Liver (tissue), 9 donors: ENCODE results near the gene BDKRB2. TPM values are rescaled to one million over a fixed set of nuclear protein-coding genes. Genes with fewer than 3 reads are reported as not detected.
A peak's percentile ranks its signal among the peaks of the same experiment; 100 is the strongest.

Experiments used
- DNase-seq: peaks from one replicate; pipeline ENCODE4 v3.0.0-alpha.2; 2017; ENCODE audit warnings: low spot score
- H3K27ac ChIP-seq, 2 donors: one replicate each; pipeline ENCODE4 v1.7.0; 2013; ENCODE audit warnings: inconsistent platforms in 2 of 2, low read length in 2 of 2, control low read depth in 1 of 2, low read depth in 1 of 2, mild to moderate bottlenecking in 1 of 2
- H3K27me3 ChIP-seq, 4 donors: one replicate each; pipeline versions ENCODE4 v1.6.1 to v1.7.0; 2013; ENCODE audit warnings: low read length in 3 of 4, inconsistent platforms in 1 of 4, mild to moderate bottlenecking in 1 of 4, moderate library complexity in 1 of 4; ENCODE audit not compliant: control insufficient read depth in 4 of 4, insufficient read depth in 4 of 4
- H3K36me3 ChIP-seq, 4 donors: one replicate each; pipeline versions ENCODE4 v1.6.1 to v1.7.0; 2013; ENCODE audit warnings: low read length in 3 of 4, mild to moderate bottlenecking in 3 of 4, low read depth in 1 of 4, moderate library complexity in 1 of 4; ENCODE audit not compliant: control insufficient read depth in 4 of 4, insufficient read depth in 3 of 4
- H3K4me1 ChIP-seq, 4 donors: one replicate each; pipeline versions ENCODE4 v1.6.1 to v1.7.0; 2013; ENCODE audit warnings: low read length in 3 of 4, mild to moderate bottlenecking in 3 of 4, moderate library complexity in 1 of 4; ENCODE audit not compliant: control insufficient read depth in 4 of 4, insufficient read depth in 4 of 4
- H3K4me3 ChIP-seq, 3 donors: one replicate each; pipeline versions ENCODE4 v1.6.1 to v1.7.0; 2013; ENCODE audit warnings: low read length in 3 of 3, control low read depth in 1 of 3, low read depth in 1 of 3, mild to moderate bottlenecking in 1 of 3
- H3K9ac ChIP-seq, 2 donors: one replicate each; pipeline ENCODE4 v1.7.0; 2013; ENCODE audit warnings: low read length in 2 of 2, mild to moderate bottlenecking in 2 of 2, moderate library complexity in 2 of 2, control low read depth in 1 of 2, low read depth in 1 of 2
- H3K9me3 ChIP-seq, 4 donors: one replicate each; pipeline versions ENCODE4 v1.6.1 to v1.7.0; 2013; ENCODE audit warnings: low read length in 3 of 4; ENCODE audit not compliant: control insufficient read depth in 4 of 4
- ATF3 ChIP-seq: IDR thresholded peaks from 2 replicates; pipeline ENCODE4 v1.6.1; 2016; ENCODE audit warnings: antibody characterized with exemption
- CTCF ChIP-seq: fragments of 150-350 bp; IDR thresholded peaks from 2 replicates; pipeline ENCODE4 v1.5.1; 2017; ENCODE audit warnings: improper control_type of control experiment, low read depth, low read length; ENCODE audit not compliant: missing input control
- EGR1 ChIP-seq, 2 donors: IDR thresholded peaks; 2 replicates each; pipeline ENCODE4 v1.6.1; 2016 to 2018; ENCODE audit warnings: antibody characterized with exemption in 2 of 2, low read depth in 2 of 2
- HNF4G ChIP-seq: IDR thresholded peaks from 2 replicates; pipeline ENCODE4 v1.6.1; 2016; ENCODE audit warnings: antibody characterized with exemption
- JUND ChIP-seq, 2 donors: IDR thresholded peaks; 2 replicates each; pipeline ENCODE4 v1.6.1; 2016; ENCODE audit warnings: antibody characterized with exemption in 2 of 2
- MAX ChIP-seq: IDR thresholded peaks from 2 replicates; pipeline ENCODE4 v1.6.1; 2016; ENCODE audit warnings: antibody characterized with exemption
- NR2F2 ChIP-seq: IDR thresholded peaks from 2 replicates; pipeline ENCODE4 v1.6.1; 2016; ENCODE audit warnings: antibody characterized with exemption
- RAD21 ChIP-seq, 2 donors: IDR thresholded peaks; 2 replicates each; pipeline ENCODE4 v1.6.1; 2016; ENCODE audit warnings: antibody characterized with exemption in 2 of 2, mild to moderate bottlenecking in 2 of 2
- REST ChIP-seq: IDR thresholded peaks from 2 replicates; pipeline ENCODE4 v1.6.1; 2016; ENCODE audit warnings: antibody characterized with exemption, mild to moderate bottlenecking
- RXRA ChIP-seq, 2 donors: IDR thresholded peaks; 2 replicates each; pipeline ENCODE4 v1.6.1; 2017 to 2018; ENCODE audit warnings: antibody characterized with exemption in 2 of 2, mild to moderate bottlenecking in 1 of 2
- SP1 ChIP-seq: IDR thresholded peaks from 2 replicates; pipeline ENCODE4 v1.6.1; 2018; ENCODE audit warnings: antibody characterized with exemption, mild to moderate bottlenecking
- ZBTB33 ChIP-seq: IDR thresholded peaks from 2 replicates; pipeline ENCODE4 v1.6.1; 2016; ENCODE audit warnings: antibody characterized with exemption
- WGBS: extraction: QIAGEN DNeasy Blood & Tissue Kit; methylation state at CpG from one replicate; pipeline ENCODE4 v1.1.7; 2013; 5-methylcytosine and 5-hydroxymethylcytosine counted together
- polyA plus RNA-seq, 2 donors: library from polyadenylated mRNA; stranded (reverse) in 1 of 2; unstranded in 1 of 2; fragments of 200-250 nt in 1 of 2; fragments of >200 nt in 1 of 2; fragmentation: Nextera tagmentation in 1 of 2; extraction: Ambion mirVana in 1 of 2; gene quantifications; one replicate each; pipeline versions ENCODE4 v1.2.1 to v1.2.3, GENCODE V29; 2013 to 2015
- total RNA-seq, 2 donors: library from RNA; depleted of rRNA; stranded (reverse); fragments of >200 nt; gene quantifications; one replicate each; pipeline ENCODE4 v1.2.3, GENCODE V29; 2014
- donor health status: healthy.
- donor health status: healthy.
- donor health status: healthy.
- donor health status: healthy.
- donor health status: healthy.

BDKRB2 gene
- total and polyA plus RNA-seq, 4 donors, result 0.10 to 0.25 (median 0.17) TPM

GRCh38 chr14:96274543-96274942 lies 69.9 kb downstream of the BDKRB2 start:
- H3K9me3 ChIP-seq, result peaks cover 0 to 6% (median 3%) of the 10 kb centered on the region in 4 donors
- WGBS, result 67% methylated on average over 6 of the region's 6 CpGs
- H3K4me1 ChIP-seq, result peaks cover 0 to 4% (median 2%) of the 10 kb centered on the region in 4 donors
- DNase-seq, result no peak
- H3K27me3 ChIP-seq, result no peaks in the 10 kb centered on the region
- H3K9ac ChIP-seq, result no peak overlapping the region
- H3K4me3 ChIP-seq, result no peak overlapping the region
- no peaks in the 10 kb centered on the region for H3K36me3 ChIP-seq
- no peak overlapping the region for H3K27ac ChIP-seq
- TF ChIP-seq SP1 (no peak), RXRA (IDR thresholded peaks at IDR 0.05) (no peak), RAD21 (IDR thresholded peaks at IDR 0.05) (no peak), ATF3 (no peak), NR2F2 (no peak), REST (no peak), EGR1 (IDR thresholded peaks at IDR 0.05; ENCODE audit: low read depth in 2 of 2) (no peak)

- TF ChIP-seq RAD21 (IDR thresholded peaks at IDR 0.05) (peak; percentile 97 to 98), EGR1 (IDR thresholded peaks at IDR 0.05; ENCODE audit: low read depth in 2 of 2) (no peak), CTCF (peak; percentile 92)
- Histone ChIP-seq H3K27me3 (no peaks in the 10 kb centered on the region), H3K4me1 (peaks cover 0 to 4% (median 2%) of the 10 kb centered on the region in 4 donors), H3K9ac (peak overlapping the region; percentile 3 to 4), H3K27ac (no peak overlapping the region), H3K9me3 (peaks cover 0 to 6% (median 3%) of the 10 kb centered on the region in 4 donors), H3K4me3 (no peak overlapping the region), H3K36me3 (peaks cover 0 to 1% (median 0%) of the 10 kb centered on the region in 4 donors)
- WGBS, result 18% methylated on average over 17 of the region's 17 CpGs
- DNase-seq, result peak; percentile 81
Observed at GRCh38 chr14:96275177-96276112, 70.8 kb downstream of the BDKRB2 start.

GRCh38 chr14:96277890-96278289 lies 73.3 kb downstream of the BDKRB2 start:
- H3K9ac ChIP-seq, result no peak overlapping the region
- peaks cover 4 to 24% (median 17%) of the 10 kb centered on the region in 4 donors for H3K4me1 ChIP-seq
- peaks cover 0 to 1% (median under 1%) of the 10 kb centered on the region in 4 donors for H3K36me3 ChIP-seq
- peaks cover 0 to 6% (median 3%) of the 10 kb centered on the region in 4 donors for H3K9me3 ChIP-seq
- no peak overlapping the region for H3K27ac ChIP-seq
- H3K27me3 ChIP-seq, result no peaks in the 10 kb centered on the region
- 96% methylated on average over 1 of the region's 1 CpG for whole genome bisulfite sequencing
- no peak overlapping the region for H3K4me3 ChIP-seq
- DNase-seq, result no peak
- no peak for TF ChIP-seq HNF4G
- no peak for TF ChIP-seq JUND (IDR thresholded peaks at IDR 0.05)
- no peak for TF ChIP-seq MAX
- no peak for TF ChIP-seq ZBTB33
- TF ChIP-seq CTCF, result no peak
